ENCODE data around the gene FKBP4. TPM values are rescaled to one million over a fixed set of nuclear protein-coding genes. Genes with fewer than 3 reads are reported as not detected.

Gene FKBP4
- total and polyA plus RNA-seq, 2 of the 8 experiments (the other 6 are each of a cell fraction or from before 2014, with no cell fraction given): 72.6 to 243 TPM

GRCh38 chr12:2773199-2773875 is 21.4 kb upstream of the FKBP4 start (continued):
- no peak for TF ChIP-seq CHD7 (IDR thresholded peaks at IDR 0.05; ENCODE audit: insufficient replicate concordance, low read length)
- TF ChIP-seq BCL11A (IDR thresholded peaks at IDR 0.05; ENCODE audit: low read depth in 2 of 2, low read length in 2 of 2): no peak
- no peak for TF ChIP-seq NRF1 (IDR thresholded peaks at IDR 0.05; ENCODE audit: low read depth, low read length)
- TF ChIP-seq NANOG (IDR thresholded peaks at IDR 0.05; ENCODE audit: insufficient read depth, low read depth, low read length, poor library complexity, severe bottlenecking): no peak
- TF ChIP-seq ZNF274 (IDR thresholded peaks at IDR 0.05; ENCODE audit: borderline replicate concordance, extremely low read depth, low read length): no peak
- TF ChIP-seq FOSL1 (IDR thresholded peaks at IDR 0.05; ENCODE audit: insufficient read depth, low read depth, low read length): no peak
- TF ChIP-seq YY1 (IDR thresholded peaks at IDR 0.05; ENCODE audit: low read depth, low read length): no peak
- no peak for TF ChIP-seq EZH2 (IDR thresholded peaks at IDR 0.05; ENCODE audit: low read depth, low read length, severe bottlenecking)
